CD4-positive, alpha-beta T cell (primary cell): ENCODE results near the gene PGBD5. TPM values are rescaled to one million over a fixed set of nuclear protein-coding genes. Genes with fewer than 3 reads are reported as not detected.
A peak's percentile ranks its signal among the peaks of the same experiment; 100 is the strongest.

Source experiments
- ATAC-seq: fragments of 200-7000 bp; cut with Tn5 transposase; one replicate; pipeline ENCODE4 v1.10.0; 2022; ENCODE audit warnings: mild to moderate bottlenecking; ENCODE audit not compliant: poor library complexity
- CTCF ChIA-PET: fragments of 350-600 bp; sonication (Branson Sonifier 250); formaldehyde crosslinking; loops from one replicate; lab custom pipeline; 2021; ENCODE audit warnings: antibody characterized with exemption, inconsistent platforms; lab: Charles Lee
- POLR2A ChIA-PET: fragments of 350-600 bp; sonication (Branson Sonifier 250); formaldehyde crosslinking; loops from one replicate; lab custom pipeline; 2021; ENCODE audit warnings: antibody characterized with exemption, inconsistent platforms; lab: Charles Lee
- DNase-seq, 14 experiments: peaks; one replicate each; pipeline ENCODE4 v3.0.0-alpha.2; 2013 to 2020; ENCODE audit warnings: mixed read lengths in 2 of 14
- H3K27ac ChIP-seq, 2 donors: one replicate each; pipeline versions ENCODE4 v1.5.1 to v1.7.0; 2013; ENCODE audit warnings: low read length in 2 of 2, low read depth in 1 of 2, mild to moderate bottlenecking in 1 of 2
- H3K27me3 ChIP-seq, 2 experiments: 1 replicate in 1 of 2; 2 replicates in 1 of 2; pipeline versions ENCODE4 v1.6.1 to v1.7.0; 2013; ENCODE audit warnings: low read length in 2 of 2, control low read depth in 1 of 2, mild to moderate bottlenecking in 1 of 2, moderate library complexity in 1 of 2; ENCODE audit not compliant: insufficient read depth in 2 of 2, control insufficient read depth in 1 of 2
- H3K36me3 ChIP-seq: one replicate; pipeline ENCODE4 v1.6.1; 2013; ENCODE audit warnings: low read length, control low read depth; ENCODE audit not compliant: insufficient read depth
- H3K4me1 ChIP-seq: one replicate; pipeline ENCODE4 v1.6.1; 2013; ENCODE audit warnings: low read length, control low read depth; ENCODE audit not compliant: insufficient read depth
- H3K4me3 ChIP-seq: one replicate; pipeline ENCODE4 v1.5.1; 2013; ENCODE audit warnings: mild to moderate bottlenecking, low read length, moderate library complexity
- H3K9me3 ChIP-seq, 2 experiments: 1 replicate in 1 of 2; 2 replicates in 1 of 2; pipeline versions ENCODE4 v1.6.1 to v1.7.0; 2013; ENCODE audit warnings: low read length in 2 of 2, mild to moderate bottlenecking in 2 of 2, control low read depth in 1 of 2, moderate library complexity in 1 of 2; ENCODE audit not compliant: control insufficient read depth in 1 of 2, insufficient read depth in 1 of 2
- H3K27ac Mint-ChIP-seq: one replicate; pipeline ENCODE4 v1.8.0; 2020; ENCODE audit warnings: mixed read lengths
- H3K27me3 Mint-ChIP-seq: one replicate; pipeline ENCODE4 v1.8.0; 2021; ENCODE audit warnings: mixed read lengths
- H3K36me3 Mint-ChIP-seq: one replicate; pipeline ENCODE4 v1.8.0; 2021; ENCODE audit warnings: low read depth, mixed read lengths
- H3K4me1 Mint-ChIP-seq: one replicate; pipeline ENCODE4 v1.8.0; 2021; ENCODE audit warnings: low read depth, mixed read lengths
- H3K4me3 Mint-ChIP-seq: one replicate; pipeline ENCODE4 v1.8.0; 2020; ENCODE audit warnings: mild to moderate bottlenecking, mixed read lengths
- H3K9me3 Mint-ChIP-seq: one replicate; pipeline ENCODE4 v1.8.0; 2020; ENCODE audit warnings: mixed read lengths
- CTCF ChIP-seq: fragments of 200-600 bp; IDR thresholded peaks from one replicate; pipeline ENCODE4 v1.8.0; 2022; ENCODE audit warnings: antibody characterized with exemption, mild to moderate bottlenecking
- intact Hi-C, 2 experiments: fragments of 100-400 bp; cut with DNase I in 1 of 2; cut with micrococcal nuclease in 1 of 2; formaldehyde crosslinking; loops; one replicate each; pipeline versions ENCODE4 v1.15.1 to v1.9.0; 2023 to 2025; cut with DNase I, micrococcal nuclease
- total RNA-seq, 174 experiments: library from RNA in 2 of 174; stranded (reverse) in 2 of 174; gene quantifications; one replicate each; pipeline ENCODE4 v1.2.3 and lab custom pipeline; 2021 to 2026

Gene PGBD5
- total RNA-seq, 2 experiments from 2014 or later = not detected

GRCh38 chr1:230300322-230301301 is 125.5 kb downstream of the PGBD5 start:
- no peak for TF ChIP-seq CTCF
- ChIA-PET CTCF (no interaction called here), POLR2A (no interaction called here)
- no peak for ATAC-seq
- H3K27ac Mint-ChIP-seq = no peak overlapping the region
- Histone ChIP-seq H3K9me3 (no peaks in the 10 kb centered on the region), H3K27ac (no peak overlapping the region), H3K4me3 (no peak overlapping the region), H3K4me1 (no peaks in the 10 kb centered on the region), H3K36me3 (no peaks in the 10 kb centered on the region), H3K27me3 (no peaks in the 10 kb centered on the region)
- no peaks in the 10 kb centered on the region for H3K9me3 Mint-ChIP-seq
- no peaks in the 10 kb centered on the region for H3K36me3 Mint-ChIP-seq
- H3K4me3 Mint-ChIP-seq = no peak overlapping the region
- DNase-seq = peak in 1 of 14 experiments; percentile 21
- no peaks in the 10 kb centered on the region for H3K27me3 Mint-ChIP-seq
- intact Hi-C loops = loop anchor here in 1 of 2 experiments (10.0 kb wide), 1 partner anchor 1636 kb away; no protein-coding TSS in a partner anchor
- no peaks in the 10 kb centered on the region for H3K4me1 Mint-ChIP-seq

- intact Hi-C loops = loop anchor here in 1 of 2 experiments (10.0 kb wide), 1 partner anchor 1635 kb away; no protein-coding TSS in a partner anchor
- CTCF ChIA-PET = no interaction called here
- POLR2A ChIA-PET = no interaction called here
- H3K27ac Mint-ChIP-seq = no peak overlapping the region
- no peak for TF ChIP-seq CTCF
- Histone ChIP-seq H3K36me3 (no peaks in the 10 kb centered on the region), H3K4me3 (no peak overlapping the region), H3K27me3 (no peaks in the 10 kb centered on the region), H3K4me1 (no peaks in the 10 kb centered on the region), H3K9me3 (no peaks in the 10 kb centered on the region), H3K27ac (no peak overlapping the region)
- no peak overlapping the region for H3K4me3 Mint-ChIP-seq
- DNase-seq (no peak), ATAC-seq (no peak)
- no peaks in the 10 kb centered on the region for H3K36me3 Mint-ChIP-seq
- H3K4me1 Mint-ChIP-seq = no peaks in the 10 kb centered on the region
- no peaks in the 10 kb centered on the region for H3K9me3 Mint-ChIP-seq
- H3K27me3 Mint-ChIP-seq = peaks cover 10% of the 10 kb centered on the region
Measured at GRCh38 chr1:230299191-230300006, 126.7 kb downstream of the PGBD5 start.

GRCh38 chr1:230295367-230295766 is 130.8 kb downstream of the PGBD5 start:
- Histone ChIP-seq H3K36me3 (no peaks in the 10 kb centered on the region), H3K4me3 (no peak overlapping the region), H3K4me1 (no peaks in the 10 kb centered on the region), H3K27me3 (peaks cover 0 to 3% of the 10 kb centered on the region in 2 experiments), H3K9me3 (no peaks in the 10 kb centered on the region), H3K27ac (no peak overlapping the region)
- intact Hi-C loops = no loop called here
- H3K4me1 Mint-ChIP-seq = no peaks in the 10 kb centered on the region
- no peak overlapping the region for H3K4me3 Mint-ChIP-seq
- H3K9me3 Mint-ChIP-seq = no peaks in the 10 kb centered on the region
- TF ChIP-seq CTCF = no peak
- DNase-seq (no peak), ATAC-seq (no peak)
- peaks cover 37% of the 10 kb centered on the region for H3K27me3 Mint-ChIP-seq
- no peaks in the 10 kb centered on the region for H3K36me3 Mint-ChIP-seq
- H3K27ac Mint-ChIP-seq = no peak overlapping the region
- ChIA-PET CTCF (no interaction called here), POLR2A (no interaction called here)
